HCT116 (cell line): Measurements from ENCODE around the gene LYRM7. TPM values are rescaled to one million over a fixed set of nuclear protein-coding genes. Genes with fewer than 3 reads are reported as not detected.
A peak's percentile ranks its signal among the peaks of the same experiment; 100 is the strongest.

Source experiments
- ATAC-seq: fragments of 200-7000 bp; cut with Tn5 transposase; 2 replicates; pipeline ENCODE4 v1.9.1; 2020; ENCODE audit warnings: mild to moderate bottlenecking, moderate library complexity
- BruUV-seq: library from RNA; stranded (reverse); fragments of 400-500 nt; replicated peaks from 2 replicates; lab custom pipeline; 2021; lab: Mats Ljungman, UMichigan
- CTCF ChIA-PET: fragments of 300-600 bp; sonication (Branson Sonifier 250); formaldehyde crosslinking; loops from one replicate; lab custom pipeline; 2021; ENCODE audit warnings: antibody characterized with exemption; lab: Charles Lee
- POLR2A ChIA-PET: fragments of 300-600, 350-600 bp; sonication (Branson Sonifier 250); formaldehyde crosslinking; loops from one replicate; lab custom pipeline; 2021; ENCODE audit warnings: antibody characterized with exemption; lab: Charles Lee
- RAD21 ChIA-PET, 2 experiments: fragments of 300-600 bp; sonication (Branson Sonifier 250); formaldehyde crosslinking; loops; one replicate each; lab custom pipeline; 2023; ENCODE audit warnings: low total read pairs in 2 of 2; ENCODE audit not compliant: uncharacterized antibody in 2 of 2, unreplicated experiment in 2 of 2, low non-redundant PET in 1 of 2; lab: Charles Lee
- DNase-seq: peaks from one replicate; pipeline ENCODE4 v3.0.0-alpha.2; 2010; ENCODE audit warnings: low read depth, low spot score
- H2AFZ ChIP-seq: fragments of 200-600 bp; shearing (Covaris generic), sonication (generic); 2 replicates; pipeline ENCODE4 v1.6.1; 2017; ENCODE audit warnings: low read depth, mixed run types, mixed read lengths, antibody characterized with exemption, low read length; ENCODE audit not compliant: poor library complexity, severe bottlenecking
- H3K27ac ChIP-seq: 2 replicates; pipeline ENCODE4 v1.5.1; 2012; ENCODE audit warnings: low read depth, low read length
- H3K27me3 ChIP-seq: fragments of 200-600 bp; sonication (generic); 2 replicates; pipeline ENCODE4 v1.6.1; 2016; ENCODE audit warnings: mixed run types, low read length, mixed read lengths; ENCODE audit not compliant: insufficient read depth
- H3K36me3 ChIP-seq, 2 experiments: fragments of 200-500 bp in 1 of 2; fragments of 200-600 bp in 1 of 2; sonication (Bioruptor generic) in 1 of 2; sonication (generic) in 1 of 2; 2 replicates each; pipeline versions ENCODE4 v1.5.1 to v1.6.1; 2014 to 2016; ENCODE audit warnings: low read length in 2 of 2, inconsistent platforms in 1 of 2, mixed read lengths in 1 of 2, mixed run types in 1 of 2; ENCODE audit not compliant: insufficient read depth in 2 of 2, control insufficient read depth in 1 of 2
- H3K4me1 ChIP-seq, 2 experiments: fragments of 200-600 bp in 1 of 2; sonication (generic) in 1 of 2; 2 replicates each; pipeline versions ENCODE4 v1.5.1 to v1.6.1; 2012 to 2017; ENCODE audit warnings: low read length in 2 of 2, inconsistent platforms in 1 of 2, mild to moderate bottlenecking in 1 of 2, mixed read lengths in 1 of 2, mixed run types in 1 of 2, moderate library complexity in 1 of 2; ENCODE audit not compliant: insufficient read depth in 2 of 2, control insufficient read depth in 1 of 2
- H3K4me2 ChIP-seq: fragments of 200-600 bp; sonication (generic); 2 replicates; pipeline ENCODE4 v1.6.1; 2017; ENCODE audit warnings: mixed run types, low read length, mixed read lengths
- H3K4me3 ChIP-seq, 2 experiments: fragments of 200-600 bp in 1 of 2; sonication (generic) in 1 of 2; replicated peaks in 1 of 2; 2 replicates each; pipeline ENCODE4 v1.5.1; 2011 to 2016; ENCODE audit warnings: low read length in 2 of 2, control low read depth in 1 of 2, low read depth in 1 of 2, mild to moderate bottlenecking in 1 of 2, mixed read lengths in 1 of 2, mixed run types in 1 of 2
- H3K79me2 ChIP-seq: fragments of 200-600 bp; sonication (generic); 2 replicates; pipeline ENCODE4 v1.6.1; 2017; ENCODE audit warnings: mild to moderate bottlenecking, mixed run types, low read length, moderate library complexity, mixed read lengths; ENCODE audit not compliant: insufficient read depth
- H3K9ac ChIP-seq: fragments of 200-600 bp; sonication (generic); 2 replicates; pipeline ENCODE4 v1.6.1; 2016; ENCODE audit warnings: low read length, mixed read lengths
- H3K9me2 ChIP-seq: fragments of 200-600 bp; sonication (generic), shearing (Covaris generic); 2 replicates; pipeline ENCODE4 v1.6.1; 2017; ENCODE audit warnings: mixed run types, mild to moderate bottlenecking, moderate library complexity; ENCODE audit not compliant: insufficient read depth
- H3K9me3 ChIP-seq, 2 experiments: fragments of 200-500 bp in 1 of 2; fragments of 200-600 bp in 1 of 2; sonication (Bioruptor generic) in 1 of 2; sonication (generic) in 1 of 2; 2 replicates each; pipeline ENCODE4 v1.6.1; 2014 to 2017; ENCODE audit warnings: low read length in 2 of 2, mixed read lengths in 2 of 2, inconsistent platforms in 1 of 2, low read depth in 1 of 2, mild to moderate bottlenecking in 1 of 2, mixed run types in 1 of 2, moderate library complexity in 1 of 2; ENCODE audit not compliant: control insufficient read depth in 1 of 2, insufficient read depth in 1 of 2
- H4K20me1 ChIP-seq: fragments of 200-600 bp; sonication (generic), shearing (Covaris generic); 2 replicates; pipeline ENCODE4 v1.6.1; 2017; ENCODE audit warnings: mixed run types, mild to moderate bottlenecking, moderate library complexity; ENCODE audit not compliant: insufficient read depth
- CBX3 ChIP-seq: IDR thresholded peaks from 2 replicates; pipeline ENCODE4 v1.6.1; 2012; ENCODE audit warnings: low read depth
- EZH2 ChIP-seq: fragments of 200-600 bp; sonication (generic); IDR thresholded peaks from 2 replicates; pipeline ENCODE4 v1.6.1; 2017; ENCODE audit warnings: antibody characterized with exemption, mixed run types
- FOSL1 ChIP-seq: IDR thresholded peaks from 2 replicates; pipeline ENCODE4 v1.6.1; 2012; ENCODE audit warnings: low read depth
- JUND ChIP-seq: IDR thresholded peaks from 2 replicates; pipeline ENCODE4 v1.6.1; 2012
- POLR2A ChIP-seq: IDR thresholded peaks from 2 replicates; pipeline ENCODE4 v1.7.0; 2011; ENCODE audit warnings: borderline replicate concordance; ENCODE audit not compliant: insufficient read depth, insufficient read length; ENCODE audit errors: extremely low read depth
- RAD21 ChIP-seq: IDR thresholded peaks from 2 replicates; pipeline ENCODE4 v1.6.1; 2012; ENCODE audit warnings: low read depth, mild to moderate bottlenecking
- SIN3A ChIP-seq: IDR thresholded peaks from 2 replicates; pipeline ENCODE4 v1.6.1; 2012; ENCODE audit warnings: low read depth
- YY1 ChIP-seq: IDR thresholded peaks from 2 replicates; pipeline ENCODE4 v1.6.1; 2011; ENCODE audit warnings: low read length, low read depth, moderate library complexity, mild to moderate bottlenecking; ENCODE audit not compliant: insufficient replicate concordance; ENCODE audit errors: extremely low read depth
- ZFX ChIP-seq: fragments of 450-650 bp; IDR thresholded peaks from 2 replicates; pipeline ENCODE4 v1.6.1; 2017
- ZNF274 ChIP-seq: fragments of 200-500 bp; sonication (Bioruptor generic); IDR thresholded peaks from 2 replicates; pipeline ENCODE4 v1.6.1; 2014; ENCODE audit warnings: mild to moderate bottlenecking, low read depth, low read length, inconsistent platforms
- intact Hi-C: fragments of 100-400 bp; cut with micrococcal nuclease; formaldehyde crosslinking; loops from 2 replicates; pipeline ENCODE4 v1.10.0; 2022
- total RNA-seq: library from RNA; stranded (reverse); gene quantifications from one replicate; pipeline ENCODE4 v1.2.1, GENCODE V29; 2021; ENCODE audit not compliant: unreplicated experiment
- TF ChIP-seq, protein P1 (sequence below): IDR thresholded peaks from 2 replicates; pipeline ENCODE4 v1.6.1; 2012
- TF ChIP-seq, protein P2 (sequence below): IDR thresholded peaks from 2 replicates; pipeline ENCODE4 v1.6.1; 2012; ENCODE audit warnings: low read depth
- TF ChIP-seq, protein P3 (sequence below): IDR thresholded peaks from 2 replicates; pipeline ENCODE4 v1.6.1; 2012

The LYRM7 gene
- total RNA-seq, 1 experiment from 2014 or later: 14.4 TPM

DNA sequence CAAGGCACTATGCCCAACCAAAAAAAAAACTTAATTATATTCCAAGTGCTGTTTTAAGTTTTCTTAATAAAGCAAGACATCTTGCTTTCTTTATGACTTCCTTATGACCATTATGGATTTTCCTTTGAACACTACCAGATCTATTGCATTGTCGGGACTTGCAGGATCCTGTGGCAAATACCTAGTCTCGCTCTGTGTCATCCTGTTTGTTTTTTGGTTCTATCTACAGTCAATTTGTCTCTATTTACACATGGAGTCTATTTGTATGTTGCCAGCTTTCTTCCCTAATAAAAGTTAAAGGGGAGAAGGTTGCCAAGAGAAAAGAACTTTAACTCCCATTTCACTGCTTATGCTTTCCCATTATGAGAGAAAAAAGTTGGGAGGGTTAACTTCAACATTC lies 10.6 kb upstream of the LYRM7 start:
- Histone ChIP-seq H4K20me1 (peaks cover 6% of the 10 kb centered on the region; the same call in 1 of the 2 replicates), H3K27ac (no peak overlapping the region), H3K4me1 (peaks cover 4 to 6% of the 10 kb centered on the region in 2 experiments; a peak in 3 of 4 replicates), H3K36me3 (peaks cover 35 to 36% of the 10 kb centered on the region in 2 experiments), H3K4me2 (no peak overlapping the region), H3K27me3 (no peaks in the 10 kb centered on the region), H2AFZ (no peak overlapping the region), H3K9ac (no peak overlapping the region), H3K79me2 (peaks cover 59% of the 10 kb centered on the region), H3K4me3 (no peak overlapping the region), H3K9me3 (no peaks in the 10 kb centered on the region), H3K9me2 (no peaks in the 10 kb centered on the region)
- ATAC-seq (no peak), DNase-seq (no peak)
- no peak for TF ChIP-seq JUND
- TF ChIP-seq RAD21: no peak
- TF ChIP-seq YY1: no peak
- TF ChIP-seq SIN3A: no peak
- no peak for TF ChIP-seq ZNF274
- no peak for TF ChIP-seq POLR2A
- TF ChIP-seq, protein P1, sequence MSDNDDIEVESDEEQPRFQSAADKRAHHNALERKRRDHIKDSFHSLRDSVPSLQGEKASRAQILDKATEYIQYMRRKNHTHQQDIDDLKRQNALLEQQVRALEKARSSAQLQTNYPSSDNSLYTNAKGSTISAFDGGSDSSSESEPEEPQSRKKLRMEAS: no peak
- intact Hi-C loops: no loop called here
- ChIA-PET CTCF (no interaction called here), POLR2A (no interaction called here), RAD21 (no interaction called here)
- no TSS peak for BruUV-seq

DNA sequence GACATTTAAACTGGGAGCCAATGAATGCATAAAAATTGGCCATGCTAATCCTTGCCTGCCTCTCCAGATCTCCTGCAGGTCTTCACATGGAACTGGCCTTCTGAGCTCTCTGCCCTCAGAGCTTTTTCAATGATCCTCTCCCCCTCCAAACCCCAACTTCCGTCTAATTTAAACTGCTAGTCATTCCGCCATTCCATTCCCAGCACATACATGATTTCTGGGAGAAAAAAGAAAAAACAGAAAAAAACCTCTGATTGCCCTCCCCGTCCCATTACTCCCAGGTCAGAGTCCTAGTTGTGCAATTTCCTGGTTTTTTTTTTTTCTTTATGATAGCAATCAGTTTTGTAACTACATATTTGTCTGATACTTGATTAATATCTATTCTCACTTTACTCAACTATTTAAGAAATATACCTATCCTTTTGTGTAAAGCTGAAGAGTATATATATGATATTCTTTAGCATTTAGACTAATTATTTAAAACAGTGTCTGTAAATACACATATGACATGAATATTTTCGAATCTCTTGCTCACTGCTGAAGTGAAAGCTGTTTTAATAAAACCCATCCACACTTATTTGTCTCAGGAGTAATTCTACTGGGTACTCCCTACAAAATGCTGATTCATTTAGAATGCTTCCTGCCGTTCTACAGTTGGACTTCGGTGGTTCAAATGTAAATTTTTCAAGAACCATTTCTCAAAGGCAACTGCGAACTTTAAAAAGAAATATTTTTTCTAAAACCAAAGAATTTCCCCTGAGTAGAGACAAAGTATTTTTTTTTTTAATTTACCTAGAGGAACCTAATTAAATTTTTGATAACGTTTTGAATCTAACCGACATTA lies 7.2 kb upstream of the LYRM7 start:
- Histone ChIP-seq H3K27ac (peak overlapping the region; percentile 89; the same call in 1 of the 2 replicates), H3K9me3 (no peaks in the 10 kb centered on the region), H3K27me3 (no peaks in the 10 kb centered on the region), H3K9me2 (no peaks in the 10 kb centered on the region), H2AFZ (no peak overlapping the region), H3K4me3 (peak overlapping the region; percentile 87 to 95), H4K20me1 (peaks cover 6% of the 10 kb centered on the region; the same call in 1 of the 2 replicates), H3K4me2 (peak overlapping the region; percentile 80), H3K36me3 (peaks cover 35 to 36% of the 10 kb centered on the region in 2 experiments), H3K4me1 (peaks cover 4 to 13% of the 10 kb centered on the region in 2 experiments; a peak in 3 of 4 replicates), H3K79me2 (peaks cover 59% of the 10 kb centered on the region), H3K9ac (peak overlapping the region; percentile 98)
- ChIA-PET RAD21 (no interaction called here), POLR2A (no interaction called here), CTCF (interaction anchor here (1.0 kb wide), 1 partner anchor 219 kb away, joined by 3 read pairs; no protein-coding TSS in a partner anchor)
- ATAC-seq (no peak), DNase-seq (no peak)
- BruUV-seq: TSS peak; percentile 59
- TF ChIP-seq, protein P1: no peak
- TF ChIP-seq SIN3A (no peak), CBX3 (no peak), ZFX (no peak), FOSL1 (no peak), POLR2A (no peak), EZH2 (no peak)
- TF ChIP-seq, protein P2, sequence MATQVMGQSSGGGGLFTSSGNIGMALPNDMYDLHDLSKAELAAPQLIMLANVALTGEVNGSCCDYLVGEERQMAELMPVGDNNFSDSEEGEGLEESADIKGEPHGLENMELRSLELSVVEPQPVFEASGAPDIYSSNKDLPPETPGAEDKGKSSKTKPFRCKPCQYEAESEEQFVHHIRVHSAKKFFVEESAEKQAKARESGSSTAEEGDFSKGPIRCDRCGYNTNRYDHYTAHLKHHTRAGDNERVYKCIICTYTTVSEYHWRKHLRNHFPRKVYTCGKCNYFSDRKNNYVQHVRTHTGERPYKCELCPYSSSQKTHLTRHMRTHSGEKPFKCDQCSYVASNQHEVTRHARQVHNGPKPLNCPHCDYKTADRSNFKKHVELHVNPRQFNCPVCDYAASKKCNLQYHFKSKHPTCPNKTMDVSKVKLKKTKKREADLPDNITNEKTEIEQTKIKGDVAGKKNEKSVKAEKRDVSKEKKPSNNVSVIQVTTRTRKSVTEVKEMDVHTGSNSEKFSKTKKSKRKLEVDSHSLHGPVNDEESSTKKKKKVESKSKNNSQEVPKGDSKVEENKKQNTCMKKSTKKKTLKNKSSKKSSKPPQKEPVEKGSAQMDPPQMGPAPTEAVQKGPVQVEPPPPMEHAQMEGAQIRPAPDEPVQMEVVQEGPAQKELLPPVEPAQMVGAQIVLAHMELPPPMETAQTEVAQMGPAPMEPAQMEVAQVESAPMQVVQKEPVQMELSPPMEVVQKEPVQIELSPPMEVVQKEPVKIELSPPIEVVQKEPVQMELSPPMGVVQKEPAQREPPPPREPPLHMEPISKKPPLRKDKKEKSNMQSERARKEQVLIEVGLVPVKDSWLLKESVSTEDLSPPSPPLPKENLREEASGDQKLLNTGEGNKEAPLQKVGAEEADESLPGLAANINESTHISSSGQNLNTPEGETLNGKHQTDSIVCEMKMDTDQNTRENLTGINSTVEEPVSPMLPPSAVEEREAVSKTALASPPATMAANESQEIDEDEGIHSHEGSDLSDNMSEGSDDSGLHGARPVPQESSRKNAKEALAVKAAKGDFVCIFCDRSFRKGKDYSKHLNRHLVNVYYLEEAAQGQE: no peak
- TF ChIP-seq, protein P3, sequence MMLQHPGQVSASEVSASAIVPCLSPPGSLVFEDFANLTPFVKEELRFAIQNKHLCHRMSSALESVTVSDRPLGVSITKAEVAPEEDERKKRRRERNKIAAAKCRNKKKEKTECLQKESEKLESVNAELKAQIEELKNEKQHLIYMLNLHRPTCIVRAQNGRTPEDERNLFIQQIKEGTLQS: no peak
- intact Hi-C loops: loop anchor here (2.0 kb wide), 1 partner anchor 219 kb away; no protein-coding TSS in a partner anchor
